ENCODE measurements around the gene SLC13A3.
A peak's percentile ranks its signal among the peaks of the same experiment; 100 is the strongest.

Gene SLC13A3

GRCh38 chr20:46512943-46513844, 138.1 kb downstream of the SLC13A3 start, which contains the start of gene ZNF334:
TSS of gene ZNF334 (minus strand) at chr20:46513559. CDS start at chr20:46512102, 1,457 bp downstream.
- peak; percentile 9 for DNase-seq

- DNase-seq: no peak
These were observed 141.7 kb downstream of the SLC13A3 start for GRCh38 chr20:46509523-46509922.
